Fibroblast of lung (primary cell): Measurements from ENCODE around the gene TCFL5.

Experiments used
- EZH2 ChIP-seq: IDR thresholded peaks from 2 replicates; pipeline ENCODE4 v1.5.1; 2012; ENCODE audit warnings: low read length, control low read depth, mild to moderate bottlenecking; ENCODE audit errors: missing control alignments
- TF ChIP-seq, protein P1 (sequence below), 2 donors: IDR thresholded peaks in 1 of 2; conservative IDR thresholded peaks in 1 of 2; 1 replicate in 1 of 2; 2 replicates in 1 of 2; pipeline ENCODE4 v1.5.1; 2011 to 2012; ENCODE audit warnings: low read length in 2 of 2, control low read depth in 1 of 2, inconsistent platforms in 1 of 2, low read depth in 1 of 2, mild to moderate bottlenecking in 1 of 2

- TF ChIP-seq, protein P1, sequence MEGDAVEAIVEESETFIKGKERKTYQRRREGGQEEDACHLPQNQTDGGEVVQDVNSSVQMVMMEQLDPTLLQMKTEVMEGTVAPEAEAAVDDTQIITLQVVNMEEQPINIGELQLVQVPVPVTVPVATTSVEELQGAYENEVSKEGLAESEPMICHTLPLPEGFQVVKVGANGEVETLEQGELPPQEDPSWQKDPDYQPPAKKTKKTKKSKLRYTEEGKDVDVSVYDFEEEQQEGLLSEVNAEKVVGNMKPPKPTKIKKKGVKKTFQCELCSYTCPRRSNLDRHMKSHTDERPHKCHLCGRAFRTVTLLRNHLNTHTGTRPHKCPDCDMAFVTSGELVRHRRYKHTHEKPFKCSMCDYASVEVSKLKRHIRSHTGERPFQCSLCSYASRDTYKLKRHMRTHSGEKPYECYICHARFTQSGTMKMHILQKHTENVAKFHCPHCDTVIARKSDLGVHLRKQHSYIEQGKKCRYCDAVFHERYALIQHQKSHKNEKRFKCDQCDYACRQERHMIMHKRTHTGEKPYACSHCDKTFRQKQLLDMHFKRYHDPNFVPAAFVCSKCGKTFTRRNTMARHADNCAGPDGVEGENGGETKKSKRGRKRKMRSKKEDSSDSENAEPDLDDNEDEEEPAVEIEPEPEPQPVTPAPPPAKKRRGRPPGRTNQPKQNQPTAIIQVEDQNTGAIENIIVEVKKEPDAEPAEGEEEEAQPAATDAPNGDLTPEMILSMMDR (conservative IDR thresholded peaks at IDR 0.05 in 1 of 2, IDR thresholded peaks at IDR 0.05 in 1 of 2; ENCODE audit: low read depth in 1 of 2, low read length in 2 of 2), result no peak
- TF ChIP-seq EZH2, result no peak
Measured at GRCh38 chr20:62886709-62887058, 25.1 kb upstream of the TCFL5 start.
